SK-N-SH (cell line): Measurements from ENCODE around the gene COL5A1. TPM values are rescaled to one million over a fixed set of nuclear protein-coding genes. Genes with fewer than 3 reads are reported as not detected.

ENCODE experiments used
- CTCF ChIA-PET: fragments of 300-600, 350-600 bp; formaldehyde crosslinking; extraction: SDS; loops from one replicate; lab custom pipeline; 2021; lab: Yijun Ruan, JAX
- POLR2A ChIA-PET: fragments of 350-600 bp; sonication (Branson Sonifier 250); formaldehyde crosslinking; extraction: SDS; loops from one replicate; lab custom pipeline; 2020; ENCODE audit warnings: antibody characterized with exemption, inconsistent platforms; lab: Yijun Ruan, JAX
- DNase-seq: peaks from one replicate; pipeline ENCODE4 v3.0.0; 2012
- H2AFZ ChIP-seq: fragments of 200-600 bp; sonication (generic); 2 replicates; pipeline ENCODE4 v1.8.1; 2016; ENCODE audit warnings: antibody characterized with exemption, mild to moderate bottlenecking, low read depth
- H3F3A ChIP-seq: fragments of 200-600 bp; sonication (generic); replicated peaks from 2 replicates; pipeline ENCODE3; 2016; ENCODE audit warnings: antibody characterized with exemption, mild to moderate bottlenecking; ENCODE audit not compliant: insufficient read depth
- H3K27ac ChIP-seq, 2 experiments: fragments of 200-500 bp in 1 of 2; fragments of 200-600 bp in 1 of 2; sonication (Bioruptor generic) in 1 of 2; sonication (generic), shearing (Covaris generic) in 1 of 2; 2 replicates each; pipeline versions ENCODE4 v1.5.1 to v1.6.1; 2014 to 2016; ENCODE audit warnings: low read depth in 2 of 2, inconsistent platforms in 1 of 2, low read length in 1 of 2, mild to moderate bottlenecking in 1 of 2, mixed read lengths in 1 of 2
- H3K27me3 ChIP-seq: fragments of 200-600 bp; sonication (generic), shearing (Covaris generic); 2 replicates; pipeline ENCODE4 v1.6.1; 2016; ENCODE audit warnings: mixed run types; ENCODE audit not compliant: insufficient read depth
- H3K36me3 ChIP-seq, 2 experiments: fragments of 200-500 bp in 1 of 2; fragments of 200-600 bp in 1 of 2; sonication (Bioruptor generic) in 1 of 2; sonication (generic) in 1 of 2; replicated peaks in 1 of 2; 2 replicates each; pipeline versions ENCODE3 to v1.5.1; 2014 to 2016; ENCODE audit warnings: low read length in 1 of 2, mild to moderate bottlenecking in 1 of 2; ENCODE audit not compliant: insufficient read depth in 2 of 2, control insufficient read depth in 1 of 2
- H3K4me1 ChIP-seq, 2 experiments: fragments of 200-500 bp in 1 of 2; fragments of 200-600 bp in 1 of 2; sonication (Bioruptor generic) in 1 of 2; sonication (generic), shearing (Covaris generic) in 1 of 2; 2 replicates each; pipeline versions ENCODE4 v1.5.1 to v1.6.1; 2014 to 2016; ENCODE audit warnings: low read depth in 1 of 2, low read length in 1 of 2, mixed run types in 1 of 2; ENCODE audit not compliant: insufficient read depth in 2 of 2, control insufficient read depth in 1 of 2
- H3K4me2 ChIP-seq: fragments of 200-600 bp; sonication (generic), shearing (Covaris generic); 2 replicates; pipeline ENCODE4 v1.6.1; 2017; ENCODE audit warnings: mixed run types
- H3K4me3 ChIP-seq, 2 experiments: fragments of 200-500 bp in 1 of 2; fragments of 200-600 bp in 1 of 2; sonication (Bioruptor generic) in 1 of 2; sonication (generic), shearing (Covaris generic) in 1 of 2; 2 replicates each; pipeline versions ENCODE4 v1.5.1 to v1.8.1; 2014 to 2016; ENCODE audit warnings: low read depth in 2 of 2, inconsistent platforms in 1 of 2, low read length in 1 of 2, mild to moderate bottlenecking in 1 of 2, mixed read lengths in 1 of 2, moderate library complexity in 1 of 2
- H3K79me2 ChIP-seq: fragments of 200-600 bp; sonication (generic); 2 replicates; pipeline ENCODE4 v1.8.1; 2017; ENCODE audit warnings: mild to moderate bottlenecking; ENCODE audit not compliant: insufficient read depth
- H3K9ac ChIP-seq: fragments of 200-600 bp; sonication (generic); 2 replicates; pipeline ENCODE4 v1.6.1; 2017; ENCODE audit warnings: mixed run types
- H3K9me2 ChIP-seq: fragments of 200-600 bp; sonication (generic); 2 replicates; pipeline ENCODE4 v1.6.1; 2017; ENCODE audit warnings: mixed run types
- H3K9me3 ChIP-seq: fragments of 200-600 bp; sonication (generic); 2 replicates; pipeline ENCODE4 v1.6.1; 2017; ENCODE audit warnings: mixed run types, mild to moderate bottlenecking, moderate library complexity
- H4K20me1 ChIP-seq: fragments of 200-600 bp; sonication (generic); 2 replicates; pipeline ENCODE4 v1.6.1; 2017; ENCODE audit warnings: mild to moderate bottlenecking, mixed run types; ENCODE audit not compliant: insufficient read depth
- CHD2 ChIP-seq: fragments of 150-350 bp; IDR thresholded peaks from 2 replicates; pipeline ENCODE4 v1.6.1; 2018; ENCODE audit warnings: low read length; ENCODE audit not compliant: partially characterized antibody
- EZH2phosphoT487 ChIP-seq: fragments of 200-600 bp; sonication (generic); IDR thresholded peaks from 2 replicates; pipeline ENCODE4 v1.6.1; 2017; ENCODE audit warnings: low read depth, mixed run types, mild to moderate bottlenecking, antibody characterized with exemption, moderate library complexity, borderline replicate concordance
- FOXJ3 ChIP-seq: sonication (generic); formaldehyde crosslinking; IDR thresholded peaks from 2 replicates; pipeline ENCODE4 v1.5.1; 2020; ENCODE audit warnings: mild to moderate bottlenecking, missing genetic modification reagents
- GATA2 ChIP-seq: sonication (generic); formaldehyde crosslinking; IDR thresholded peaks from 2 replicates; pipeline ENCODE4 v1.5.0; 2020; ENCODE audit warnings: mild to moderate bottlenecking, missing genetic modification reagents
- MXI1 ChIP-seq: IDR thresholded peaks from 2 replicates; pipeline ENCODE4 v1.6.1; 2012; ENCODE audit warnings: mild to moderate bottlenecking, low read depth, low read length, improper control_type of control experiment
- NFIC ChIP-seq: IDR thresholded peaks from 2 replicates; pipeline ENCODE4 v1.4.0; 2012; ENCODE audit warnings: borderline replicate concordance
- POLR2AphosphoS5 ChIP-seq: IDR thresholded peaks from 2 replicates; pipeline ENCODE4 v1.6.1; 2012; ENCODE audit warnings: low read depth, low read length
- RAD21 ChIP-seq: IDR thresholded peaks from 2 replicates; pipeline ENCODE4 v1.6.1; 2012; ENCODE audit warnings: mild to moderate bottlenecking, low read length
- RCOR1 ChIP-seq: fragments of 150-350 bp; IDR thresholded peaks from 2 replicates; pipeline ENCODE4 v1.6.1; 2017; ENCODE audit warnings: antibody characterized with exemption, low read length
- RFX5 ChIP-seq: IDR thresholded peaks from 2 replicates; pipeline ENCODE4 v1.6.1; 2012; ENCODE audit warnings: mild to moderate bottlenecking, improper control_type of control experiment, low read length
- SIN3A ChIP-seq: IDR thresholded peaks from 2 replicates; pipeline ENCODE4 v1.6.1; 2012; ENCODE audit warnings: low read depth, mild to moderate bottlenecking, low read length, moderate library complexity, borderline replicate concordance
- TCF12 ChIP-seq: IDR thresholded peaks from 2 replicates; pipeline ENCODE4 v1.4.0; 2012
- WGBS: methylation state at CpG from one replicate; pipeline ENCODE4 v1.1.6; 2017; ENCODE audit warnings: low lambda C conversion rate; 5-methylcytosine and 5-hydroxymethylcytosine counted together
- polyA plus RNA-seq, 3 experiments: library from polyadenylated mRNA; depleted of rRNA; stranded (reverse); fragments of >200 nt; gene quantifications; 2 replicates each; pipeline ENCODE4 v1.2.3, GENCODE V29; 2012
- TF ChIP-seq, protein P1 (sequence below): IDR thresholded peaks from 2 replicates; pipeline ENCODE4 v1.6.1; 2012; ENCODE audit warnings: mild to moderate bottlenecking, low read depth, low read length, moderate library complexity
- TF ChIP-seq, protein P2 (sequence below): IDR thresholded peaks from 2 replicates; pipeline ENCODE4 v1.4.0; 2012; ENCODE audit warnings: low read depth
- TF ChIP-seq, protein P3 (sequence below): IDR thresholded peaks from 2 replicates; pipeline ENCODE4 v1.4.0; 2012; ENCODE audit warnings: low read depth, borderline replicate concordance
- TF ChIP-seq, protein P4 (sequence below): fragments of 150-350 bp; IDR thresholded peaks from 2 replicates; pipeline ENCODE4 v1.6.1; 2016; ENCODE audit warnings: mild to moderate bottlenecking, low read depth, low read length

Gene COL5A1
- polyA plus RNA-seq, 1 of the 3 experiments (the other 2 are of a cell fraction), result 73.8 TPM

DNA sequence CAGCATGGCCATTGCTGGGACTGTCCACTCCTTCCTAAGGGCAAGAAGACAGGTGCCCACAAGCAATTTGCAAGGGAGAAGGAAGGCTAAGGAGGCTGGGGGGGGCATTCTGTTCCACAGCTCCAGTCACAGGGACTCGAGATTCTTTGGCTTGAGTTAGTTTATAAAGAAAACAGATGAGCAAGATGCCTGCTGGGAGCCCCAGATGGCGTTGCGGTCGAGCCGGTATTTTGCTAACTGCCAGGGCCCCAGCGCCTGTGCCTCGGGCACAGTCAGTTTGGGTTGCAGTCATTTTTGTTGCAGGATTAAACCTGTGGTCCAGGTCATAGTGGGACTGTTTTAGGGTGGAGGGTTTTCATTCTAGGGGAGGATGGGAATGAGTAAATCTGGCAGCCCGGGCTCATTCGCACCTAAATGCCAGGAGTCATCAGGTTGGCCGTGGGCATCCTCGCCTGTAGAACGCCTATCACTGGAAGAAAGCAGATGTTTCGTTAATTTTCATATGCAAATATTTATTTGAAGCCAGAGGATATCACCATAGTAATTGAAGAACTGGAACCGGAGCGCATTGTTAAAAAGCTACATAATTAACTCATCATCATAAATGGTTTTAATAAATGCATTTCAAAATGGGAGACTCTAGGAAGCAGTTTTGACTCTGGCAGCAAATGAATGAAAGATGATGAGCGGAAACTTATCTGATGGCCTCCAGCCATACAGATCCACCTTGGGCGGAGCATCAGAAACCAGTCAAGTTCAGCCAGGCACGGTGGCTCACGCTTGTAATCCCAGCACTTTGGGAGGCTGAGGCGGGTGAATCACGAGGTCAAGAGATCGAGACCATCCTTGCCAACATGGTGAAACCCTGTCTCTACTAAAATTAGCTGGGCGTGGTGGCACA, 151.9 kb downstream of the COL5A1 start:
- Histone ChIP-seq H4K20me1 (0 out of 2 replicates have a peak, but pooled peaks cover 8% of the 10 kb centered on the region), H3K27me3 (no peaks in the 10 kb centered on the region), H3K27ac (no peak overlapping the region), H3K9ac (no peak overlapping the region), H3K4me2 (no peak overlapping the region), H3K9me2 (no peaks in the 10 kb centered on the region), H3F3A (peaks cover 14% of the 10 kb centered on the region), H3K4me3 (no peak overlapping the region), H2AFZ (no peak overlapping the region), H3K9me3 (no peaks in the 10 kb centered on the region), H3K36me3 (peaks cover 53 to 54% of the 10 kb centered on the region in 2 experiments), H3K79me2 (peaks cover 6% of the 10 kb centered on the region), H3K4me1 (no peaks in the 10 kb centered on the region)
- ChIA-PET POLR2A (no interaction called here), CTCF (interaction anchor here (0.7 to 1.4 kb wide), 4 partner anchors 10 to 19 kb away, joined by 3 to 5 read pairs (median 4); no protein-coding TSS in a partner anchor)
- TF ChIP-seq CHD2, result no peak
- TF ChIP-seq, protein P1, sequence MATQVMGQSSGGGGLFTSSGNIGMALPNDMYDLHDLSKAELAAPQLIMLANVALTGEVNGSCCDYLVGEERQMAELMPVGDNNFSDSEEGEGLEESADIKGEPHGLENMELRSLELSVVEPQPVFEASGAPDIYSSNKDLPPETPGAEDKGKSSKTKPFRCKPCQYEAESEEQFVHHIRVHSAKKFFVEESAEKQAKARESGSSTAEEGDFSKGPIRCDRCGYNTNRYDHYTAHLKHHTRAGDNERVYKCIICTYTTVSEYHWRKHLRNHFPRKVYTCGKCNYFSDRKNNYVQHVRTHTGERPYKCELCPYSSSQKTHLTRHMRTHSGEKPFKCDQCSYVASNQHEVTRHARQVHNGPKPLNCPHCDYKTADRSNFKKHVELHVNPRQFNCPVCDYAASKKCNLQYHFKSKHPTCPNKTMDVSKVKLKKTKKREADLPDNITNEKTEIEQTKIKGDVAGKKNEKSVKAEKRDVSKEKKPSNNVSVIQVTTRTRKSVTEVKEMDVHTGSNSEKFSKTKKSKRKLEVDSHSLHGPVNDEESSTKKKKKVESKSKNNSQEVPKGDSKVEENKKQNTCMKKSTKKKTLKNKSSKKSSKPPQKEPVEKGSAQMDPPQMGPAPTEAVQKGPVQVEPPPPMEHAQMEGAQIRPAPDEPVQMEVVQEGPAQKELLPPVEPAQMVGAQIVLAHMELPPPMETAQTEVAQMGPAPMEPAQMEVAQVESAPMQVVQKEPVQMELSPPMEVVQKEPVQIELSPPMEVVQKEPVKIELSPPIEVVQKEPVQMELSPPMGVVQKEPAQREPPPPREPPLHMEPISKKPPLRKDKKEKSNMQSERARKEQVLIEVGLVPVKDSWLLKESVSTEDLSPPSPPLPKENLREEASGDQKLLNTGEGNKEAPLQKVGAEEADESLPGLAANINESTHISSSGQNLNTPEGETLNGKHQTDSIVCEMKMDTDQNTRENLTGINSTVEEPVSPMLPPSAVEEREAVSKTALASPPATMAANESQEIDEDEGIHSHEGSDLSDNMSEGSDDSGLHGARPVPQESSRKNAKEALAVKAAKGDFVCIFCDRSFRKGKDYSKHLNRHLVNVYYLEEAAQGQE, result no peak
- no peak for TF ChIP-seq GATA2 (CRISPR knock-in tag)
- no peak for TF ChIP-seq MXI1
- no peak for TF ChIP-seq RFX5
- no peak for TF ChIP-seq FOXJ3
- TF ChIP-seq NFIC, result no peak
- TF ChIP-seq RCOR1, result no peak
- TF ChIP-seq RAD21, result no peak
- TF ChIP-seq, protein P2, sequence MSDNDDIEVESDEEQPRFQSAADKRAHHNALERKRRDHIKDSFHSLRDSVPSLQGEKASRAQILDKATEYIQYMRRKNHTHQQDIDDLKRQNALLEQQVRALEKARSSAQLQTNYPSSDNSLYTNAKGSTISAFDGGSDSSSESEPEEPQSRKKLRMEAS, result no peak
- no peak for TF ChIP-seq TCF12
- TF ChIP-seq SIN3A, result no peak
- no peak for TF ChIP-seq POLR2AphosphoS5
- TF ChIP-seq EZH2phosphoT487, result no peak
- TF ChIP-seq, protein P3, sequence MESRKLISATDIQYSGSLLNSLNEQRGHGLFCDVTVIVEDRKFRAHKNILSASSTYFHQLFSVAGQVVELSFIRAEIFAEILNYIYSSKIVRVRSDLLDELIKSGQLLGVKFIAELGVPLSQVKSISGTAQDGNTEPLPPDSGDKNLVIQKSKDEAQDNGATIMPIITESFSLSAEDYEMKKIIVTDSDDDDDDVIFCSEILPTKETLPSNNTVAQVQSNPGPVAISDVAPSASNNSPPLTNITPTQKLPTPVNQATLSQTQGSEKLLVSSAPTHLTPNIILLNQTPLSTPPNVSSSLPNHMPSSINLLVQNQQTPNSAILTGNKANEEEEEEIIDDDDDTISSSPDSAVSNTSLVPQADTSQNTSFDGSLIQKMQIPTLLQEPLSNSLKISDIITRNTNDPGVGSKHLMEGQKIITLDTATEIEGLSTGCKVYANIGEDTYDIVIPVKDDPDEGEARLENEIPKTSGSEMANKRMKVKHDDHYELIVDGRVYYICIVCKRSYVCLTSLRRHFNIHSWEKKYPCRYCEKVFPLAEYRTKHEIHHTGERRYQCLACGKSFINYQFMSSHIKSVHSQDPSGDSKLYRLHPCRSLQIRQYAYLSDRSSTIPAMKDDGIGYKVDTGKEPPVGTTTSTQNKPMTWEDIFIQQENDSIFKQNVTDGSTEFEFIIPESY, result no peak
- TF ChIP-seq, protein P4, sequence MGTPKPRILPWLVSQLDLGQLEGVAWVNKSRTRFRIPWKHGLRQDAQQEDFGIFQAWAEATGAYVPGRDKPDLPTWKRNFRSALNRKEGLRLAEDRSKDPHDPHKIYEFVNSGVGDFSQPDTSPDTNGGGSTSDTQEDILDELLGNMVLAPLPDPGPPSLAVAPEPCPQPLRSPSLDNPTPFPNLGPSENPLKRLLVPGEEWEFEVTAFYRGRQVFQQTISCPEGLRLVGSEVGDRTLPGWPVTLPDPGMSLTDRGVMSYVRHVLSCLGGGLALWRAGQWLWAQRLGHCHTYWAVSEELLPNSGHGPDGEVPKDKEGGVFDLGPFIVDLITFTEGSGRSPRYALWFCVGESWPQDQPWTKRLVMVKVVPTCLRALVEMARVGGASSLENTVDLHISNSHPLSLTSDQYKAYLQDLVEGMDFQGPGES, result no peak
- no peak for DNase-seq
- WGBS, result 97% methylated on average over 23 of the region's 23 CpGs
